Karpas-422 (cell line): ENCODE results near the gene ATL2. TPM values are rescaled to one million over a fixed set of nuclear protein-coding genes. Genes with fewer than 3 reads are reported as not detected.
"Not testable (repeated sequence)": the region's sequence is repeated elsewhere in the genome, so short reads cannot be mapped to it uniquely, and the experiment has no call there.

Experiments used
- DNase-seq: peaks from one replicate; pipeline ENCODE4 v3.0.0-alpha.2; 2015
- H2AFZ ChIP-seq: fragments of 200-600 bp; sonication (generic); 2 replicates; pipeline ENCODE4 v1.6.1; 2014; ENCODE audit warnings: antibody characterized with exemption, low read length, mixed read lengths
- H3K27ac ChIP-seq: fragments of 200-600 bp; sonication (generic); 2 replicates; pipeline ENCODE4 v1.5.1; 2014; ENCODE audit warnings: mild to moderate bottlenecking, low read length, moderate library complexity
- H3K27me3 ChIP-seq: fragments of 200-600 bp; sonication (generic); 2 replicates; pipeline ENCODE4 v1.6.1; 2014; ENCODE audit warnings: low read length, mixed read lengths
- H3K36me3 ChIP-seq: fragments of 200-600 bp; sonication (generic); 2 replicates; pipeline ENCODE4 v1.6.1; 2014; ENCODE audit warnings: low read length, mixed read lengths; ENCODE audit not compliant: insufficient read depth
- H3K4me1 ChIP-seq: fragments of 200-600 bp; sonication (generic); 2 replicates; pipeline ENCODE4 v1.6.1; 2014; ENCODE audit warnings: mild to moderate bottlenecking, low read length, mixed read lengths
- H3K4me2 ChIP-seq: fragments of 200-600 bp; sonication (generic); 2 replicates; pipeline ENCODE4 v1.6.1; 2014; ENCODE audit warnings: low read length, low read depth, mild to moderate bottlenecking; ENCODE audit not compliant: poor library complexity, severe bottlenecking
- H3K4me3 ChIP-seq: fragments of 200-600 bp; sonication (generic); 2 replicates; pipeline ENCODE4 v1.5.1; 2014; ENCODE audit warnings: mild to moderate bottlenecking, antibody characterized with exemption, low read length, mixed read lengths
- H3K79me2 ChIP-seq: fragments of 200-600 bp; sonication (generic); 2 replicates; pipeline ENCODE4 v1.6.1; 2014; ENCODE audit warnings: mild to moderate bottlenecking, low read length, mixed read lengths
- H3K9ac ChIP-seq: fragments of 200-600 bp; sonication (generic); 2 replicates; pipeline ENCODE4 v1.6.0; 2014; ENCODE audit warnings: low read length
- H3K9me2 ChIP-seq: fragments of 200-600 bp; sonication (generic), shearing (Covaris generic); replicated peaks from 2 replicates; pipeline ENCODE4 v1.6.0; 2014; ENCODE audit warnings: mild to moderate bottlenecking, low read length, moderate library complexity; ENCODE audit not compliant: insufficient read depth
- H3K9me3 ChIP-seq: fragments of 300-700, 200-600 bp; sonication (generic); 2 replicates; pipeline ENCODE4 v1.6.1; 2014; ENCODE audit warnings: low read length, mixed read lengths
- H4K20me1 ChIP-seq: fragments of 200-600 bp; sonication (generic); 2 replicates; pipeline ENCODE4 v1.6.1; 2014; ENCODE audit warnings: mild to moderate bottlenecking, antibody characterized with exemption, low read length, low read depth; ENCODE audit not compliant: insufficient read depth
- total RNA-seq: library from RNA; depleted of rRNA; stranded (reverse); fragments of >200 nt; shearing (Covaris generic); gene quantifications from 2 replicates; pipeline ENCODE4 v1.2.3, GENCODE V29; 2014; ENCODE audit warnings: low replicate concordance

ATL2 gene
- total RNA-seq, 1 experiment from 2014 or later, result 154 TPM

GRCh38 chr2:38383741-38384140, 6.7 kb upstream of the ATL2 start:
- H3K9ac ChIP-seq, H3K9me2 ChIP-seq, H3K36me3 ChIP-seq, H3K79me2 ChIP-seq, H3K4me3 ChIP-seq, H3K27me3 ChIP-seq, H3K4me2 ChIP-seq, DNase-seq, H3K27ac ChIP-seq, H4K20me1 ChIP-seq, H2AFZ ChIP-seq, H3K9me3 ChIP-seq: not testable (repeated sequence)
- peaks cover 12% of the 10 kb centered on the region for H3K4me1 ChIP-seq

GRCh38 chr2:38381381-38382143, 4.5 kb upstream of the ATL2 start:
- Histone ChIP-seq H3K27me3 (no peaks in the 10 kb centered on the region), H2AFZ (no peak overlapping the region), H3K9ac (no peak overlapping the region), H4K20me1 (no peaks in the 10 kb centered on the region), H3K4me1 (peaks cover 23% of the 10 kb centered on the region), H3K79me2 (peaks cover under 1% of the 10 kb centered on the region), H3K4me2 (no peak overlapping the region), H3K9me2 (no peaks in the 10 kb centered on the region), H3K27ac (no peak overlapping the region), H3K4me3 (no peak overlapping the region), H3K36me3 (no peaks in the 10 kb centered on the region), H3K9me3 (no peaks in the 10 kb centered on the region)
- no peak for DNase-seq

GRCh38 chr2:38380397-38381130, 3.5 kb upstream of the ATL2 start:
- Histone ChIP-seq H4K20me1 (peaks cover 6% of the 10 kb centered on the region; the same call in 1 of the 2 replicates), H3K4me1 (peaks cover 24% of the 10 kb centered on the region), H3K9me2 (no peaks in the 10 kb centered on the region), H3K27ac (no peak overlapping the region), H3K27me3 (no peaks in the 10 kb centered on the region), H3K9me3 (no peaks in the 10 kb centered on the region), H3K79me2 (peaks cover 11% of the 10 kb centered on the region), H3K4me3 (no peak overlapping the region), H3K9ac (no peak overlapping the region), H3K4me2 (no peak overlapping the region), H3K36me3 (no peaks in the 10 kb centered on the region), H2AFZ (peak overlapping the region; percentile 6; the same call in 1 of the 2 replicates)
- peak; percentile 48 for DNase-seq

GRCh38 chr2:38376346-38377049, 575 bp downstream of the ATL2 start:
- Histone ChIP-seq H4K20me1 (peaks cover 39% of the 10 kb centered on the region), H3K9me2 (no peaks in the 10 kb centered on the region), H3K4me3 (peak overlapping the region; percentile 85), H3K9me3 (no peaks in the 10 kb centered on the region), H3K27me3 (no peaks in the 10 kb centered on the region), H3K4me1 (peaks cover 62% of the 10 kb centered on the region), H3K4me2 (peak overlapping the region; percentile 92), H3K27ac (peak overlapping the region; percentile 84), H3K36me3 (peaks cover 15% of the 10 kb centered on the region), H3K9ac (peak overlapping the region; percentile 95), H2AFZ (no peak overlapping the region), H3K79me2 (peaks cover 52% of the 10 kb centered on the region)
- DNase-seq, result peak; percentile 86

- peaks cover 61% of the 10 kb centered on the region for H3K4me1 ChIP-seq
- peaks cover 15% of the 10 kb centered on the region for H3K36me3 ChIP-seq
- no peaks in the 10 kb centered on the region for H3K27me3 ChIP-seq
- DNase-seq, result peak; percentile 90
- H3K27ac ChIP-seq, result peak overlapping the region; percentile 84
- no peaks in the 10 kb centered on the region for H3K9me2 ChIP-seq
- peak overlapping the region; percentile 92 for H3K4me2 ChIP-seq
- H3K9ac ChIP-seq, result peak overlapping the region; percentile 95
- peaks cover 58% of the 10 kb centered on the region for H3K79me2 ChIP-seq
- peak overlapping the region; percentile 85 for H3K4me3 ChIP-seq
- peaks cover 42% of the 10 kb centered on the region for H4K20me1 ChIP-seq
- H3K9me3 ChIP-seq, result no peaks in the 10 kb centered on the region
- H2AFZ ChIP-seq, result no peak overlapping the region
Observed at GRCh38 chr2:38375696-38376345, 1.3 kb downstream of the ATL2 start.

GRCh38 chr2:38374984-38375383, 2.1 kb downstream of the ATL2 start:
- H3K27ac ChIP-seq, result peak overlapping the region; percentile 84
- H3K79me2 ChIP-seq, result peaks cover 67% of the 10 kb centered on the region
- H3K4me3 ChIP-seq, result peak overlapping the region; percentile 85
- peaks cover 15% of the 10 kb centered on the region for H3K36me3 ChIP-seq
- DNase-seq, result no peak
- H3K9me3 ChIP-seq, result no peaks in the 10 kb centered on the region
- peaks cover 42% of the 10 kb centered on the region for H4K20me1 ChIP-seq
- H3K4me1 ChIP-seq, result peaks cover 52% of the 10 kb centered on the region
- peak overlapping the region; percentile 95 for H3K9ac ChIP-seq
- H3K4me2 ChIP-seq, result peak overlapping the region; percentile 92
- no peak overlapping the region for H2AFZ ChIP-seq
- H3K9me2 ChIP-seq, result no peaks in the 10 kb centered on the region
- no peaks in the 10 kb centered on the region for H3K27me3 ChIP-seq

- Histone ChIP-seq H3K27ac (0 out of 2 replicates have a peak overlapping the region, but pooled peaks have one; percentile 17), H2AFZ (no peak overlapping the region), H3K9ac (no peak overlapping the region), H3K4me3 (no peak overlapping the region), H3K27me3 (no peaks in the 10 kb centered on the region), H3K79me2 (peaks cover 97% of the 10 kb centered on the region), H3K36me3 (peaks cover 15% of the 10 kb centered on the region), H3K4me2 (no peak overlapping the region), H3K9me2 (no peaks in the 10 kb centered on the region), H3K4me1 (peaks cover 42% of the 10 kb centered on the region), H3K9me3 (no peaks in the 10 kb centered on the region), H4K20me1 (peaks cover 57% of the 10 kb centered on the region)
- no peak for DNase-seq
Observed at GRCh38 chr2:38371235-38371634, 5.8 kb downstream of the ATL2 start.
